GM23338 (cell line): ENCODE results near the gene NTM. TPM values are rescaled to one million over a fixed set of nuclear protein-coding genes. Genes with fewer than 3 reads are reported as not detected.
A peak's percentile ranks its signal among the peaks of the same experiment; 100 is the strongest.

ENCODE experiments used
- ATAC-seq: fragments of 200-7000 bp; cut with Tn5 transposase; 3 replicates; pipeline ENCODE4 v1.9.1; 2020
- DNase-seq: peaks from one replicate; pipeline ENCODE4 v3.0.0-alpha.2; 2015; ENCODE audit warnings: low spot score
- H2AFZ ChIP-seq: fragments of 200-600 bp; sonication (generic); 2 replicates; pipeline ENCODE4 v1.8.0; 2016; ENCODE audit warnings: antibody characterized with exemption, mild to moderate bottlenecking, moderate library complexity
- H3F3A ChIP-seq: fragments of 200-600 bp; sonication (generic); replicated peaks from 2 replicates; pipeline ENCODE4 v1.8.0; 2017; ENCODE audit warnings: antibody characterized with exemption, mixed run types, low read depth
- H3K27ac ChIP-seq: fragments of 200-600 bp; sonication (generic); 2 replicates; pipeline ENCODE4 v1.6.1; 2016; ENCODE audit warnings: low read depth
- H3K27me3 ChIP-seq: fragments of 200-600 bp; sonication (generic); 2 replicates; pipeline ENCODE4 v1.8.0; 2016; ENCODE audit warnings: mild to moderate bottlenecking, mixed run types, moderate library complexity; ENCODE audit not compliant: insufficient read depth
- H3K36me3 ChIP-seq: fragments of 200-600 bp; sonication (generic); 2 replicates; pipeline ENCODE4 v1.8.0; 2016; ENCODE audit warnings: mild to moderate bottlenecking; ENCODE audit not compliant: insufficient read depth
- H3K4me1 ChIP-seq: fragments of 200-600 bp; sonication (generic); 2 replicates; pipeline ENCODE4 v1.8.0; 2016; ENCODE audit warnings: mild to moderate bottlenecking, moderate library complexity; ENCODE audit not compliant: insufficient read depth
- H3K4me2 ChIP-seq: fragments of 200-600 bp; sonication (generic); 2 replicates; pipeline ENCODE4 v1.7.1; 2017; ENCODE audit warnings: mixed run types
- H3K4me3 ChIP-seq: fragments of 200-600 bp; sonication (generic); 2 replicates; pipeline ENCODE4 v1.6.1; 2016; ENCODE audit warnings: mixed run types
- H3K79me2 ChIP-seq: fragments of 200-600 bp; sonication (generic); replicated peaks from 2 replicates; pipeline ENCODE4 v1.8.0; 2017; ENCODE audit warnings: mild to moderate bottlenecking; ENCODE audit not compliant: insufficient read depth
- H3K9me2 ChIP-seq: fragments of 200-600 bp; sonication (generic); 2 replicates; pipeline ENCODE4 v1.8.0; 2017; ENCODE audit not compliant: insufficient read depth
- H4K20me1 ChIP-seq: fragments of 200-600 bp; sonication (generic); replicated peaks from 2 replicates; pipeline ENCODE4 v1.8.0; 2017; ENCODE audit warnings: mild to moderate bottlenecking; ENCODE audit not compliant: insufficient read depth
- H3K27ac Mint-ChIP-seq: 2 replicates; pipeline ENCODE4 v1.8.0; 2020; ENCODE audit warnings: inconsistent platforms, mild to moderate bottlenecking, moderate library complexity, mixed read lengths
- H3K27me3 Mint-ChIP-seq: 3 replicates; pipeline ENCODE4 v1.8.0; 2022; ENCODE audit warnings: low read depth, mild to moderate bottlenecking, moderate library complexity, mixed read lengths, inconsistent platforms; ENCODE audit not compliant: insufficient read depth, poor library complexity
- H3K36me3 Mint-ChIP-seq: 3 replicates; pipeline ENCODE4 v1.8.0; 2021; ENCODE audit warnings: low read depth, mild to moderate bottlenecking, inconsistent platforms, moderate library complexity, mixed read lengths
- H3K4me1 Mint-ChIP-seq: 3 replicates; pipeline ENCODE4 v1.8.0; 2020; ENCODE audit warnings: mild to moderate bottlenecking, inconsistent platforms, mixed read lengths
- H3K4me3 Mint-ChIP-seq: 3 replicates; pipeline ENCODE4 v1.8.0; 2021; ENCODE audit warnings: moderate library complexity, mild to moderate bottlenecking, inconsistent platforms, mixed read lengths
- H3K9me3 Mint-ChIP-seq: 3 replicates; pipeline ENCODE4 v1.8.0; 2020; ENCODE audit warnings: moderate library complexity, mild to moderate bottlenecking, inconsistent platforms, mixed read lengths
- EZH2 ChIP-seq: fragments of 200-600 bp; sonication (generic); IDR thresholded peaks from one replicate; pipeline ENCODE4 v1.8.0; 2017; ENCODE audit warnings: antibody characterized with exemption, mild to moderate bottlenecking, low read depth; ENCODE audit not compliant: unreplicated experiment
- JUNB ChIP-seq: IDR thresholded peaks from one replicate; pipeline ENCODE4 v1.6.1; 2016; ENCODE audit warnings: antibody characterized with exemption; ENCODE audit not compliant: unreplicated experiment
- NANOG ChIP-seq: IDR thresholded peaks from 2 replicates; pipeline ENCODE4 v1.6.1; 2016; ENCODE audit warnings: antibody characterized with exemption, borderline replicate concordance
- STAT1 ChIP-seq: IDR thresholded peaks from one replicate; pipeline ENCODE4 v1.6.1; 2016; ENCODE audit warnings: antibody characterized with exemption; ENCODE audit not compliant: unreplicated experiment
- ZNF114 ChIP-seq: fragments of 250-450 bp; sonication (Bioruptor Pico); IDR thresholded peaks from 2 replicates; pipeline ENCODE4 v1.5.0; 2020; ENCODE audit warnings: mild to moderate bottlenecking, moderate library complexity
- ZNF331 ChIP-seq: fragments of 250-450 bp; sonication (Bioruptor Pico); IDR thresholded peaks from 2 replicates; pipeline ENCODE4 v1.5.0; 2020; ENCODE audit warnings: low read depth, mild to moderate bottlenecking, moderate library complexity
- polyA plus RNA-seq: library from polyadenylated mRNA; unstranded; fragments of >200 nt; fragmentation: Nextera tagmentation; extraction: Ambion mirVana; gene quantifications from 2 replicates; pipeline ENCODE4 v1.2.1, GENCODE V29; 2016
- total RNA-seq: library from RNA; depleted of rRNA; stranded (reverse); fragments of >200 nt; shearing (Covaris generic); gene quantifications from 2 replicates; pipeline ENCODE4 v1.2.3, GENCODE V29; 2014
- TF ChIP-seq, protein P1 (sequence below), 2 experiments: fragments of 200-600 bp in 1 of 2; sonication (generic) in 1 of 2; conservative IDR thresholded peaks; 2 replicates each; pipeline versions ENCODE4 v1.5.1 to v1.6.1; 2016 to 2017; ENCODE audit warnings: antibody characterized with exemption in 2 of 2, low read depth in 2 of 2, mild to moderate bottlenecking in 2 of 2, moderate library complexity in 1 of 2
- TF ChIP-seq, protein P2 (sequence below): fragments of 250-450 bp; sonication (Bioruptor Pico); IDR thresholded peaks from 2 replicates; pipeline ENCODE4 v1.5.0; 2020; ENCODE audit warnings: mild to moderate bottlenecking, moderate library complexity

The NTM gene
- total and polyA plus RNA-seq, 2 experiments from 2014 or later, result 10.6 to 14.6 TPM

GRCh38 chr11:131534611-131535010 lies 164.2 kb downstream of the NTM start:
- no peaks in the 10 kb centered on the region for H3K4me1 ChIP-seq
- ATAC-seq, result peak; percentile 26; the same call in 1 of the 3 replicates
- H3K9me2 ChIP-seq, result no peaks in the 10 kb centered on the region
- no peaks in the 10 kb centered on the region for H3F3A ChIP-seq
- no peak overlapping the region for H2AFZ ChIP-seq
- H3K4me3 ChIP-seq, result no peak overlapping the region
- TF ChIP-seq STAT1, result no peak
- TF ChIP-seq, protein P1, sequence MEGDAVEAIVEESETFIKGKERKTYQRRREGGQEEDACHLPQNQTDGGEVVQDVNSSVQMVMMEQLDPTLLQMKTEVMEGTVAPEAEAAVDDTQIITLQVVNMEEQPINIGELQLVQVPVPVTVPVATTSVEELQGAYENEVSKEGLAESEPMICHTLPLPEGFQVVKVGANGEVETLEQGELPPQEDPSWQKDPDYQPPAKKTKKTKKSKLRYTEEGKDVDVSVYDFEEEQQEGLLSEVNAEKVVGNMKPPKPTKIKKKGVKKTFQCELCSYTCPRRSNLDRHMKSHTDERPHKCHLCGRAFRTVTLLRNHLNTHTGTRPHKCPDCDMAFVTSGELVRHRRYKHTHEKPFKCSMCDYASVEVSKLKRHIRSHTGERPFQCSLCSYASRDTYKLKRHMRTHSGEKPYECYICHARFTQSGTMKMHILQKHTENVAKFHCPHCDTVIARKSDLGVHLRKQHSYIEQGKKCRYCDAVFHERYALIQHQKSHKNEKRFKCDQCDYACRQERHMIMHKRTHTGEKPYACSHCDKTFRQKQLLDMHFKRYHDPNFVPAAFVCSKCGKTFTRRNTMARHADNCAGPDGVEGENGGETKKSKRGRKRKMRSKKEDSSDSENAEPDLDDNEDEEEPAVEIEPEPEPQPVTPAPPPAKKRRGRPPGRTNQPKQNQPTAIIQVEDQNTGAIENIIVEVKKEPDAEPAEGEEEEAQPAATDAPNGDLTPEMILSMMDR (conservative IDR thresholded peaks at IDR 0.05; ENCODE audit: low read depth in 2 of 2), result no peak
- TF ChIP-seq, protein P2, sequence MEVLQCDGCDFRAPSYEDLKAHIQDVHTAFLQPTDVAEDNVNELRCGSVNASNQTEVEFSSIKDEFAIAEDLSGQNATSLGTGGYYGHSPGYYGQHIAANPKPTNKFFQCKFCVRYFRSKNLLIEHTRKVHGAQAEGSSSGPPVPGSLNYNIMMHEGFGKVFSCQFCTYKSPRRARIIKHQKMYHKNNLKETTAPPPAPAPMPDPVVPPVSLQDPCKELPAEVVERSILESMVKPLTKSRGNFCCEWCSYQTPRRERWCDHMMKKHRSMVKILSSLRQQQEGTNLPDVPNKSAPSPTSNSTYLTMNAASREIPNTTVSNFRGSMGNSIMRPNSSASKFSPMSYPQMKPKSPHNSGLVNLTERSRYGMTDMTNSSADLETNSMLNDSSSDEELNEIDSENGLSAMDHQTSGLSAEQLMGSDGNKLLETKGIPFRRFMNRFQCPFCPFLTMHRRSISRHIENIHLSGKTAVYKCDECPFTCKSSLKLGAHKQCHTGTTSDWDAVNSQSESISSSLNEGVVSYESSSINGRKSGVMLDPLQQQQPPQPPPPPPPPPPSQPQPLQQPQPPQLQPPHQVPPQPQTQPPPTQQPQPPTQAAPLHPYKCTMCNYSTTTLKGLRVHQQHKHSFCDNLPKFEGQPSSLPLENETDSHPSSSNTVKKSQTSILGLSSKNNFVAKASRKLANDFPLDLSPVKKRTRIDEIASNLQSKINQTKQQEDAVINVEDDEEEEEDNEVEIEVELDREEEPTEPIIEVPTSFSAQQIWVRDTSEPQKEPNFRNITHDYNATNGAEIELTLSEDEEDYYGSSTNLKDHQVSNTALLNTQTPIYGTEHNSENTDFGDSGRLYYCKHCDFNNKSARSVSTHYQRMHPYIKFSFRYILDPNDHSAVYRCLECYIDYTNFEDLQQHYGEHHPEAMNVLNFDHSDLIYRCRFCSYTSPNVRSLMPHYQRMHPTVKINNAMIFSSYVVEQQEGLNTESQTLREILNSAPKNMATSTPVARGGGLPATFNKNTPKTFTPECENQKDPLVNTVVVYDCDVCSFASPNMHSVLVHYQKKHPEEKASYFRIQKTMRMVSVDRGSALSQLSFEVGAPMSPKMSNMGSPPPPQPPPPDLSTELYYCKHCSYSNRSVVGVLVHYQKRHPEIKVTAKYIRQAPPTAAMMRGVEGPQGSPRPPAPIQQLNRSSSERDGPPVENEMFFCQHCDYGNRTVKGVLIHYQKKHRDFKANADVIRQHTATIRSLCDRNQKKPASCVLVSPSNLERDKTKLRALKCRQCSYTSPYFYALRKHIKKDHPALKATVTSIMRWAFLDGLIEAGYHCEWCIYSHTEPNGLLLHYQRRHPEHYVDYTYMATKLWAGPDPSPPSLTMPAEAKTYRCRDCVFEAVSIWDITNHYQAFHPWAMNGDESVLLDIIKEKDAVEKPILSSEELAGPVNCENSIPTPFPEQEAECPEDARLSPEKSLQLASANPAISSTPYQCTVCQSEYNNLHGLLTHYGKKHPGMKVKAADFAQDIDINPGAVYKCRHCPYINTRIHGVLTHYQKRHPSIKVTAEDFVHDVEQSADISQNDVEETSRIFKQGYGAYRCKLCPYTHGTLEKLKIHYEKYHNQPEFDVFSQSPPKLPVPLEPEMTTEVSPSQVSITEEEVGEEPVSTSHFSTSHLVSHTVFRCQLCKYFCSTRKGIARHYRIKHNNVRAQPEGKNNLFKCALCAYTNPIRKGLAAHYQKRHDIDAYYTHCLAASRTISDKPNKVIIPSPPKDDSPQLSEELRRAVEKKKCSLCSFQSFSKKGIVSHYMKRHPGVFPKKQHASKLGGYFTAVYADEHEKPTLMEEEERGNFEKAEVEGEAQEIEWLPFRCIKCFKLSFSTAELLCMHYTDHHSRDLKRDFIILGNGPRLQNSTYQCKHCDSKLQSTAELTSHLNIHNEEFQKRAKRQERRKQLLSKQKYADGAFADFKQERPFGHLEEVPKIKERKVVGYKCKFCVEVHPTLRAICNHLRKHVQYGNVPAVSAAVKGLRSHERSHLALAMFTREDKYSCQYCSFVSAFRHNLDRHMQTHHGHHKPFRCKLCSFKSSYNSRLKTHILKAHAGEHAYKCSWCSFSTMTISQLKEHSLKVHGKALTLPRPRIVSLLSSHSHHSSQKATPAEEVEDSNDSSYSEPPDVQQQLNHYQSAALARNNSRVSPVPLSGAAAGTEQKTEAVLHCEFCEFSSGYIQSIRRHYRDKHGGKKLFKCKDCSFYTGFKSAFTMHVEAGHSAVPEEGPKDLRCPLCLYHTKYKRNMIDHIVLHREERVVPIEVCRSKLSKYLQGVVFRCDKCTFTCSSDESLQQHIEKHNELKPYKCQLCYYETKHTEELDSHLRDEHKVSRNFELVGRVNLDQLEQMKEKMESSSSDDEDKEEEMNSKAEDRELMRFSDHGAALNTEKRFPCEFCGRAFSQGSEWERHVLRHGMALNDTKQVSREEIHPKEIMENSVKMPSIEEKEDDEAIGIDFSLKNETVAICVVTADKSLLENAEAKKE (CRISPR knock-in tag), result no peak
- no peaks in the 10 kb centered on the region for H3K27me3 ChIP-seq
- no peak overlapping the region for H3K4me2 ChIP-seq
- Mint-ChIP-seq H3K4me3 (no peak overlapping the region), H3K36me3 (no peaks in the 10 kb centered on the region; the same call in 2 of the 3 replicates), H3K27me3 (peaks cover 6% of the 10 kb centered on the region), H3K9me3 (no peaks in the 10 kb centered on the region), H3K4me1 (peaks cover 7% of the 10 kb centered on the region), H3K27ac (no peak overlapping the region)
- H3K27ac ChIP-seq, result no peak overlapping the region
- no peaks in the 10 kb centered on the region for H3K36me3 ChIP-seq
- H4K20me1 ChIP-seq, result no peaks in the 10 kb centered on the region
- H3K79me2 ChIP-seq, result no peaks in the 10 kb centered on the region
- no peak for DNase-seq

DNA sequence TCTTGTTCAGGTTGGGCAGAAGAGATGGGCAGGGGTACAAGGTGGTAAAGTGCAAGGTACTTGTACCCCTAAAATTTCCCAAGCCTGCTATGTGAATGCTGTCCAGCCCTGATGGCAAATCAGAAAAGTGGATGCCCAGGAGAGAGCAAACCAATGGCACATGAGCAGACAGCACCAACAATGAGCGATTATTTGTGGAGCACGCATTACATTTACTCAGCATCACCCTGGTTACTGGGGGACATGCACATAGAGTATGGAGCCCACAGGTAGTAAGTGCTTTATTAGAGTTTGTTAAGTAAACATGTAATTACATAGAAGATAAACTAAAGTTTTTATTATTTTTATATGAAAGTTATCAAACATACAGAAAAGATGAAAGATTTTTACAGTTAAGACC lies 165.7 kb downstream of the NTM start:
- peaks cover 7% of the 10 kb centered on the region for H3K4me1 Mint-ChIP-seq
- Histone ChIP-seq H3K9me2 (no peaks in the 10 kb centered on the region), H2AFZ (no peak overlapping the region), H3K4me3 (no peak overlapping the region), H3K4me1 (no peaks in the 10 kb centered on the region), H3F3A (no peaks in the 10 kb centered on the region), H3K36me3 (peaks cover 2% of the 10 kb centered on the region; the same call in 1 of the 2 replicates), H3K4me2 (no peak overlapping the region), H4K20me1 (no peaks in the 10 kb centered on the region), H3K27me3 (no peaks in the 10 kb centered on the region), H3K27ac (no peak overlapping the region), H3K79me2 (no peaks in the 10 kb centered on the region)
- DNase-seq (no peak), ATAC-seq (no peak)
- peaks cover 7% of the 10 kb centered on the region; the same call in 2 of the 3 replicates for H3K9me3 Mint-ChIP-seq
- H3K27me3 Mint-ChIP-seq, result peaks cover 6% of the 10 kb centered on the region
- no peak overlapping the region for H3K27ac Mint-ChIP-seq
- peaks cover 7% of the 10 kb centered on the region; the same call in 2 of the 3 replicates for H3K36me3 Mint-ChIP-seq
- no peak overlapping the region for H3K4me3 Mint-ChIP-seq
- TF ChIP-seq, protein P1 (conservative IDR thresholded peaks at IDR 0.05; ENCODE audit: low read depth in 2 of 2), result no peak
- no peak for TF ChIP-seq ZNF331 (CRISPR knock-in tag)
- no peak for TF ChIP-seq EZH2
- TF ChIP-seq ZNF114, result no peak
- no peak for TF ChIP-seq NANOG
- TF ChIP-seq STAT1, result no peak
- TF ChIP-seq JUNB, result no peak
